ENCODE data around the gene GPR4. TPM values are rescaled to one million over a fixed set of nuclear protein-coding genes. Genes with fewer than 3 reads are reported as not detected.
A peak's percentile ranks its signal among the peaks of the same experiment; 100 is the strongest.

Gene GPR4
- total RNA-seq, 3 donors from 2014 or later, result 0.84 to 1.0 (median 1.0) TPM

- peak; percentile 43 for TF ChIP-seq CTCF (IDR thresholded peaks at IDR 0.05)
- ATAC-seq, result peak; percentile 76
- Histone ChIP-seq H3K9me3 (no peaks in the 10 kb centered on the region), H3K36me3 (ENCODE audit: low read depth) (no peaks in the 10 kb centered on the region), H3K4me3 (no peak overlapping the region), H3K4me1 (ENCODE audit: low read depth) (peaks cover 21% of the 10 kb centered on the region)
- peak; percentile 63 to 74 (median 67) for DNase-seq
- intact Hi-C loops (cut with DNase I, micrococcal nuclease), result no loop called here
Observed at GRCh38 chr19:45558399-45558878, 43.6 kb downstream of the GPR4 start.

- Histone ChIP-seq H3K36me3 (ENCODE audit: low read depth) (no peaks in the 10 kb centered on the region), H3K4me3 (no peak overlapping the region), H3K9me3 (no peaks in the 10 kb centered on the region), H3K4me1 (ENCODE audit: low read depth) (peaks cover 15% of the 10 kb centered on the region)
- no peak for TF ChIP-seq CTCF (IDR thresholded peaks at IDR 0.05)
- ATAC-seq (no peak), DNase-seq (no peak)
- intact Hi-C loops (cut with DNase I, micrococcal nuclease), result no loop called here
Observed at GRCh38 chr19:45556835-45557234, 45.2 kb downstream of the GPR4 start.

GRCh38 chr19:45554481-45554880, 47.5 kb downstream of the GPR4 start:
- no peaks in the 10 kb centered on the region for H3K9me3 ChIP-seq
- no peak for TF ChIP-seq CTCF (IDR thresholded peaks at IDR 0.05)
- H3K36me3 ChIP-seq (ENCODE audit: low read depth), result no peaks in the 10 kb centered on the region
- no peak overlapping the region for H3K4me3 ChIP-seq
- no peak for DNase-seq
- ATAC-seq, result no peak
- H3K4me1 ChIP-seq (ENCODE audit: low read depth), result peaks cover 8% of the 10 kb centered on the region
- intact Hi-C loops (cut with DNase I, micrococcal nuclease), result no loop called here

DNA sequence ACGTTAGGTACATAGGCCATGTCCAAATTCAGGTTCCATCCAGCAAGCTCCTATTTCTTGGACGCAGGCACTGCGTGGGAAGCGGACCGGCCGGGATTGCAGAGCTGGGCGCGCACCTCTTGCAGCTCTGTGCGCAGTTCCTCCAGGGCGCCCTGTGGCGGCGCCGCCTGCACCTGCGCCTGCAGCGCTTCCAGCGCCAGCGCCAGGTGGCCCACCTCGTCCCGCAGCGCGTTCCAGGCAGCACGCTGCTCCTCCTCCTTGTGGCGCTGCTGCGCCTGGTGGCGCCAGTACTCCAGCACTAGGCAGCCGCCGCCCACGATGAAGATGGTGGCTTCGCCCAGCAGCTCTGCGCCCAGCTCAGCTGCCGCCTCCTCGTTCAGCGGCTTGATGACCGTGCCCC, 48.5 kb downstream of the GPR4 start:
- intact Hi-C loops (cut with DNase I, micrococcal nuclease), result no loop called here
- Histone ChIP-seq H3K4me3 (no peak overlapping the region), H3K9me3 (no peaks in the 10 kb centered on the region), H3K36me3 (ENCODE audit: low read depth) (no peaks in the 10 kb centered on the region), H3K4me1 (ENCODE audit: low read depth) (peaks cover 3% of the 10 kb centered on the region)
- ATAC-seq, result peak; percentile 95
- TF ChIP-seq CTCF (IDR thresholded peaks at IDR 0.05), result peak; percentile 29
- DNase-seq, result peak; percentile 70 to 83 (median 80)

DNA sequence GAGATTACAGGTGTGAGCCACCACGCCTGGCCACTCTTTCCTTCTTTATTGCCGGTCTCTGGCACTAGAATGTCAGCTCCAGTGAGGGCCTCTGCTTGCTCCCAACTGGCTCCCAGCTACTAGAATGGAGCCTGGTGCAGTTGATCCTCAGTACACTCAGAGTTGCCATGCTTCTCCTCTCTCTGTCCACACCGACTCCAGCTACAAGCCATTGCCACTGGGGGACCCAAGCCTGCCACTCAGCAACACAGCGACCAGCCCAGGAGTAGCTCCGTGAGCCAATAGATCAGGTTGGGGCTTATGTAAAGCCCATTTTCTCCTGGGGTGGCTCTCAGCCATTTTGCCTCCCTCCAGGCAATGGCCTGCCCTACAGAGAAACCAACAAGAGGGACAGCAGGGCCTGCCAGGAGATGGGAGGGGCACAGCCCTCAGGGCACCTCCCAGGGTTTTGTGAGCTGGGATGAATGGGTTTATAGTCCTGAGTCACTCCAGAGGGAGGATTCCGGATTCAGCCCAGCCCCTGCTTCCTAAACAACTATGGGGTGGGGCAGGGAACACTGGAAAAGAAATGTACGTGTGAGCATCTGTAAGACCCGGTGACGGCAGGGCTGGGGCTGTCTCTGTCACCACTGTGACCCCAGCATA, 53.9 kb downstream of the GPR4 start:
- intact Hi-C loops (cut with DNase I, micrococcal nuclease), result no loop called here
- peak; percentile 99 for ATAC-seq
- DNase-seq, result peak; percentile 78 to 85 (median 81)
- no peaks in the 10 kb centered on the region for H3K9me3 ChIP-seq
- peaks cover 3% of the 10 kb centered on the region for H3K4me1 ChIP-seq (ENCODE audit: low read depth)
- TF ChIP-seq CTCF (IDR thresholded peaks at IDR 0.05), result no peak
- H3K36me3 ChIP-seq (ENCODE audit: low read depth), result no peaks in the 10 kb centered on the region
- no peak overlapping the region for H3K4me3 ChIP-seq
